Endothelial cell of umbilical vein (primary cell): ENCODE results near the gene H2AZ2. TPM values are rescaled to one million over a fixed set of nuclear protein-coding genes. Genes with fewer than 3 reads are reported as not detected.

Source experiments
- BruUV-seq: library from RNA; stranded (reverse); fragments of 400-500 nt; replicated peaks from 2 replicates; lab custom pipeline; 2021; lab: Mats Ljungman, UMichigan
- CTCF ChIA-PET: fragments of 300-600, 350-600 bp; sonication (Branson Sonifier 250); formaldehyde crosslinking; loops from one replicate; lab custom pipeline; 2021; ENCODE audit warnings: antibody characterized with exemption, inconsistent platforms; lab: Charles Lee
- POLR2A ChIA-PET: fragments of 300-600, 350-600 bp; sonication (Branson Sonifier 250); formaldehyde crosslinking; loops from one replicate; lab custom pipeline; 2021; ENCODE audit warnings: antibody characterized with exemption, inconsistent platforms; lab: Charles Lee
- DNase-seq: peaks from one replicate; pipeline ENCODE4 v3.0.0-alpha.2; 2011; ENCODE audit warnings: low read depth, low spot score
- FAIRE-seq: peaks from 2 replicates; lab custom pipeline; 2011; peaks lifted over from hg19 to GRCh38; lab: Jason Lieb, UNC
- H2AFZ ChIP-seq: 2 replicates; pipeline ENCODE4 v1.6.0; 2012; ENCODE audit warnings: low read depth, low read length, control low read depth, inconsistent platforms
- H3K27ac ChIP-seq: 2 replicates; pipeline ENCODE4 v1.5.1; 2011; ENCODE audit warnings: low read depth, mild to moderate bottlenecking, control low read depth, low read length, moderate library complexity; ENCODE audit not compliant: insufficient read depth
- H3K27me3 ChIP-seq, 2 experiments: 2 replicates each; pipeline versions ENCODE4 v1.6.0 to v1.6.1; 2011; ENCODE audit warnings: low read length in 2 of 2, mixed read lengths in 1 of 2; ENCODE audit not compliant: control insufficient read depth in 2 of 2, insufficient read depth in 2 of 2
- H3K36me3 ChIP-seq, 2 experiments: 2 replicates in 1 of 2; 3 replicates in 1 of 2; pipeline ENCODE4 v1.5.1; 2011; ENCODE audit warnings: low read length in 2 of 2, mild to moderate bottlenecking in 1 of 2, moderate library complexity in 1 of 2; ENCODE audit not compliant: control insufficient read depth in 2 of 2, insufficient read depth in 2 of 2; ENCODE audit errors: extremely low read depth in 1 of 2
- H3K4me1 ChIP-seq: 3 replicates; pipeline ENCODE4 v1.5.1; 2011; ENCODE audit warnings: mild to moderate bottlenecking, low read length; ENCODE audit not compliant: control insufficient read depth, insufficient read depth; ENCODE audit errors: extremely low read depth
- H3K4me2 ChIP-seq: 2 replicates; pipeline ENCODE4 v1.6.1; 2011; ENCODE audit warnings: low read length, control low read depth, mixed read lengths; ENCODE audit not compliant: insufficient read depth
- H3K4me3 ChIP-seq, 3 experiments: fragments of 200-600 bp in 1 of 3; sonication (generic), shearing (Covaris generic) in 1 of 3; replicated peaks in 1 of 3; 2 replicates each; pipeline ENCODE4 v1.5.1; 2011 to 2016; ENCODE audit warnings: control low read depth in 3 of 3, low read length in 3 of 3, mild to moderate bottlenecking in 2 of 3, inconsistent platforms in 1 of 3, low read depth in 1 of 3, moderate library complexity in 1 of 3; ENCODE audit not compliant: insufficient read depth in 1 of 3
- H3K79me2 ChIP-seq: 2 replicates; pipeline ENCODE4 v1.6.0; 2012; ENCODE audit warnings: low read length, inconsistent platforms; ENCODE audit not compliant: control insufficient read depth, insufficient read depth
- H3K9ac ChIP-seq: replicated peaks from 2 replicates; pipeline ENCODE3; 2011; ENCODE audit warnings: low read length, control low read depth; ENCODE audit not compliant: insufficient read depth; ENCODE audit errors: extremely low read depth
- H3K9me1 ChIP-seq: replicated peaks from 3 replicates; pipeline ENCODE4 v1.6.0; 2011; ENCODE audit warnings: mild to moderate bottlenecking, low read length; ENCODE audit not compliant: control insufficient read depth, insufficient read depth; ENCODE audit errors: extremely low read depth
- H3K9me3 ChIP-seq: replicated peaks from 2 replicates; pipeline ENCODE4 v1.5.1; 2012; ENCODE audit warnings: low read length, inconsistent platforms; ENCODE audit not compliant: control insufficient read depth, insufficient read depth
- H4K20me1 ChIP-seq: replicated peaks from 2 replicates; pipeline ENCODE3; 2011; ENCODE audit warnings: mild to moderate bottlenecking, low read length; ENCODE audit not compliant: control insufficient read depth, insufficient read depth; ENCODE audit errors: extremely low read depth
- EZH2 ChIP-seq: IDR thresholded peaks from 2 replicates; pipeline ENCODE4 v1.6.1; 2012; ENCODE audit warnings: borderline replicate concordance, low read depth, mild to moderate bottlenecking, moderate library complexity, low read length, inconsistent platforms; ENCODE audit not compliant: severe bottlenecking
- FOS ChIP-seq: IDR thresholded peaks from 2 replicates; pipeline ENCODE4 v1.6.1; 2011; ENCODE audit warnings: mild to moderate bottlenecking, low read length, moderate library complexity, borderline replicate concordance; ENCODE audit not compliant: insufficient read depth
- GATA2 ChIP-seq: IDR thresholded peaks from 2 replicates; pipeline ENCODE4 v1.7.0; 2011; ENCODE audit warnings: low read depth, mild to moderate bottlenecking, moderate library complexity, mixed read lengths, low read length; ENCODE audit not compliant: insufficient read length, insufficient read depth
- JUN ChIP-seq: IDR thresholded peaks from 2 replicates; pipeline ENCODE4 v1.6.1; 2011; ENCODE audit warnings: borderline replicate concordance, low read depth; ENCODE audit not compliant: insufficient read length, insufficient read depth
- MYC ChIP-seq: IDR thresholded peaks from one replicate; pipeline ENCODE4 v1.6.1; 2011; ENCODE audit warnings: mild to moderate bottlenecking, low read depth, low read length
- POLR2A ChIP-seq: IDR thresholded peaks from 2 replicates; pipeline ENCODE4 v1.6.1; 2012; ENCODE audit warnings: low read depth, mild to moderate bottlenecking, control low read depth, low read length
- POLR2AphosphoS5 ChIP-seq: IDR thresholded peaks from 2 replicates; pipeline ENCODE4 v1.6.1; 2012; ENCODE audit warnings: low read depth, mild to moderate bottlenecking, control low read depth, low read length, moderate library complexity; ENCODE audit not compliant: insufficient read depth
- dilution Hi-C: fragments of 300-500 bp; cut with MboI; formaldehyde crosslinking; loops from one replicate; pipeline ENCODE4 v1.15.0; 2019; ENCODE audit warnings: low sequenced_read_pairs; ENCODE audit not compliant: extremely low pct_ligation_motif_present
- intact Hi-C: fragments of 100-400 bp; cut with micrococcal nuclease; formaldehyde crosslinking; loops from one replicate; pipeline ENCODE4 v1.10.0; 2022
- polyA plus RNA-seq, 4 experiments: library from polyadenylated mRNA; depleted of rRNA in 3 of 4; stranded (reverse) in 3 of 4; unstranded in 1 of 4; fragments of >200 nt; gene quantifications; 2 replicates each; pipeline versions ENCODE4 v1.2.1 to v1.2.3, GENCODE V29; 2011 to 2012; ENCODE audit warnings: missing spikeins in 1 of 4
- total RNA-seq: library from RNA; stranded (reverse); gene quantifications from 2 replicates; pipeline ENCODE4 v1.2.3, GENCODE V29; 2021
- TF ChIP-seq, protein P1 (sequence below), 2 donors: IDR thresholded peaks; 1 replicate in 1 of 2; 2 replicates in 1 of 2; pipeline ENCODE4 v1.5.1; 2011; ENCODE audit warnings: low read length in 2 of 2, mild to moderate bottlenecking in 2 of 2, moderate library complexity in 2 of 2, control low read depth in 1 of 2, inconsistent platforms in 1 of 2, low read depth in 1 of 2; ENCODE audit not compliant: insufficient read depth in 1 of 2; ENCODE audit errors: extremely low read depth in 1 of 2
- TF ChIP-seq, protein P2 (sequence below): IDR thresholded peaks from 2 replicates; pipeline ENCODE4 v1.6.1; 2011; ENCODE audit not compliant: insufficient read depth, insufficient read length

The H2AZ2 gene
- total and polyA plus RNA-seq, 2 donors (not counting 3 experiments of a cell fraction or from before 2014, with no cell fraction given) = 225 to 232 TPM

DNA sequence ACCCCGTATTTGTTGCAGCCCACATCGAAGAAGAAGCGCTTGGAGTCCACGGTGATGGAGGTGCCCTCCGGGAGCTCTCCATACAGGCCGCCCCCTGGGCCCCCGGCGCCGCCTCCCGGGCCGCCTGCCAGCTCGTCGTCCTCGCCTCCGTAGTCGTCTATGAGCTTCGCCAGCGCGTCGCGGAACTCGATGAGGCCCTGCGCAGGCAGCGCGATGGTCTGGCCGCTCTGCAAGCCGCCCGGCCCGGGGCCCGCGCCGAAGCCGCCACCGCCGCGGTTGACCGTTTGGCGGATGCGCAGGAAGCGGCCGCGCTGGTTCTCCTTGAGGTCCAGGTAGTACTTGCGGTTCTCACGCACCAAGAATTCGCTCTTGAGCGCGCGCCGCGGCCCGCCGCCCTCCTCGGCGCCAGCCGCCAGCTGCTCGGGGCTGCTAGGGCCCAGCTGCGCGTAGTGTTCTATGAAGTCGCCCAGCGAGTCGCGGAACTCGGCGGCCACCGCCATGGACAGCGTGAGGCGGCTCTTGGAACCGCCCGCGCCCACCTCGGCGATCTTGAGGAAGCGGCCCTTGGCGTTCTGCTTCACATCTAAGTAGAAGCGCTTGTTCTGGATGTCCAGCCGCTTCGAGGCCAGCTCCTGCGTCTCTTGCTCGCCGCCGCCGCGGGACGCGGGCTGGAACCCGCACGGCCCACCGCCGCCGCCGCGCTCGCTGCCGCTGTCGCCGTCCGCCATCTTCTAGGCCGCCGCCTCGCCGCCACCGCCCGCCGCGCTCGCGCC, 36.9 kb upstream of the H2AZ2 start:
- Histone ChIP-seq H2AFZ (no peak overlapping the region), H3K4me3 (peak overlapping the region; percentile 30 to 78 (median 63)), H3K27me3 (no peaks in the 10 kb centered on the region), H3K9me3 (no peaks in the 10 kb centered on the region), H3K4me1 (peaks cover 49% of the 10 kb centered on the region), H3K4me2 (peak overlapping the region; percentile 89), H3K27ac (peak overlapping the region; percentile 87), H4K20me1 (peaks cover 10% of the 10 kb centered on the region), H3K79me2 (peaks cover 53% of the 10 kb centered on the region), H3K9ac (peak overlapping the region; percentile 93), H3K9me1 (no peaks in the 10 kb centered on the region), H3K36me3 (no peaks in the 10 kb centered on the region)
- FAIRE-seq (no peak), DNase-seq (peak; percentile 77)
- dilution Hi-C loops (no loop called here), intact Hi-C loops (loop anchor here (1.0 to 2.0 kb wide), 7 partner anchors 28 to 279 kb away; partner anchors contain the start of genes H2AZ2, OGDH, PPIA and TBRG4)
- TF ChIP-seq MYC = no peak
- peak; percentile 58 for TF ChIP-seq POLR2AphosphoS5
- ChIA-PET CTCF (interaction anchor here (0.6 to 2.6 kb wide), 4 partner anchors 28 to 115 kb away, joined by 3 to 20 read pairs (median 6); no protein-coding TSS in a partner anchor), POLR2A (interaction anchor here (0.8 to 1.7 kb wide), 4 partner anchors 10 to 115 kb away, joined by 3 to 7 read pairs (median 3); partner anchors contain the start of genes CCM2 and H2AZ2)
- TSS peak; percentile 1 for BruUV-seq

DNA sequence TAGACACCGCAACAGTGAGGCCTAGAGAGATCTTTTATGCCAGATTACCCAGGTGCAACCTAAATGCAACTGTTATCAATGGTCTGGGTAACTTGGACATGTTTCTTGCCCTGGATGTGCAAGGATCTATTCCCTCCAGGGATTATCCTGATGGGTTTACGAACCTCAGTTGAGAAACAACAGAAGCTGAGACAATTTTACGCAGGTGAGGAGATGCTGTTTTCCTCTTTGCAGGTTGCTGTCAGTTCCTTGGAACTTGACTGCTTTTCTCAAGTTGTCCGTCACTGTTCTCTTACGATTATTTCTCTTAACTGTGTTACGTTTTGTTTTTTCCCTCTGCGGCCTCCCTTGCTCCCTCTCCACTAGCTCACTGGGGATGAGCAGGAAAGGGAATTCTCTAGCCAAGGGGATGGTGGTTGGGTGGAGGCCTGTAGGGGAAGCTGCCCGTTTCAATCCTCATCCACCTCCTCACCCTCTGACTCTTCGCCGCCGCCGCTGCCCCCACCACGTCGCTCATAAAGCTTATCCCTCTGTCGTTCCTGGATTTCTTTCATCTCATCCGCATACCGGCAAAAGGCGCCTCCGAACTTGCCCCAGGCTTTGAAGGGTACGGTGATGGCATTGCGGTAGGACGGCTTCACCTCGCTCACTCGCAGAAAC, 36.2 kb upstream of the H2AZ2 start:
- BruUV-seq = no TSS peak
- Histone ChIP-seq H3K9ac (peak overlapping the region; percentile 93), H3K4me1 (peaks cover 49% of the 10 kb centered on the region), H4K20me1 (peaks cover 10% of the 10 kb centered on the region), H3K36me3 (no peaks in the 10 kb centered on the region), H3K9me3 (no peaks in the 10 kb centered on the region), H3K4me2 (peak overlapping the region; percentile 89), H3K4me3 (peak overlapping the region; percentile 30 to 78 (median 63)), H3K27ac (peak overlapping the region; percentile 87), H2AFZ (no peak overlapping the region), H3K9me1 (no peaks in the 10 kb centered on the region), H3K27me3 (no peaks in the 10 kb centered on the region), H3K79me2 (peaks cover 59% of the 10 kb centered on the region)
- FAIRE-seq (no peak), DNase-seq (no peak)
- intact Hi-C loops = loop anchor here (2.0 kb wide), 1 partner anchor 27 kb away; no protein-coding TSS in a partner anchor
- dilution Hi-C loops = no loop called here
- TF ChIP-seq GATA2 (no peak), POLR2AphosphoS5 (no peak), JUN (no peak), EZH2 (no peak), FOS (no peak), MYC (no peak), POLR2A (no peak)
- TF ChIP-seq, protein P1, sequence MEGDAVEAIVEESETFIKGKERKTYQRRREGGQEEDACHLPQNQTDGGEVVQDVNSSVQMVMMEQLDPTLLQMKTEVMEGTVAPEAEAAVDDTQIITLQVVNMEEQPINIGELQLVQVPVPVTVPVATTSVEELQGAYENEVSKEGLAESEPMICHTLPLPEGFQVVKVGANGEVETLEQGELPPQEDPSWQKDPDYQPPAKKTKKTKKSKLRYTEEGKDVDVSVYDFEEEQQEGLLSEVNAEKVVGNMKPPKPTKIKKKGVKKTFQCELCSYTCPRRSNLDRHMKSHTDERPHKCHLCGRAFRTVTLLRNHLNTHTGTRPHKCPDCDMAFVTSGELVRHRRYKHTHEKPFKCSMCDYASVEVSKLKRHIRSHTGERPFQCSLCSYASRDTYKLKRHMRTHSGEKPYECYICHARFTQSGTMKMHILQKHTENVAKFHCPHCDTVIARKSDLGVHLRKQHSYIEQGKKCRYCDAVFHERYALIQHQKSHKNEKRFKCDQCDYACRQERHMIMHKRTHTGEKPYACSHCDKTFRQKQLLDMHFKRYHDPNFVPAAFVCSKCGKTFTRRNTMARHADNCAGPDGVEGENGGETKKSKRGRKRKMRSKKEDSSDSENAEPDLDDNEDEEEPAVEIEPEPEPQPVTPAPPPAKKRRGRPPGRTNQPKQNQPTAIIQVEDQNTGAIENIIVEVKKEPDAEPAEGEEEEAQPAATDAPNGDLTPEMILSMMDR (IDR thresholded peaks at IDR 0.05; ENCODE audit: extremely low read depth in 1 of 2, insufficient read depth in 1 of 2, low read depth in 1 of 2, low read length in 2 of 2) = no peak
- TF ChIP-seq, protein P2, sequence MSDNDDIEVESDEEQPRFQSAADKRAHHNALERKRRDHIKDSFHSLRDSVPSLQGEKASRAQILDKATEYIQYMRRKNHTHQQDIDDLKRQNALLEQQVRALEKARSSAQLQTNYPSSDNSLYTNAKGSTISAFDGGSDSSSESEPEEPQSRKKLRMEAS = no peak
- ChIA-PET POLR2A (interaction anchor here (0.8 to 0.9 kb wide), 2 partner anchors 10 to 17 kb away, joined by 3 read pairs; no protein-coding TSS in a partner anchor), CTCF (interaction anchor here (1.5 to 2.6 kb wide), 2 partner anchors 27 to 37 kb away, joined by 5 to 20 read pairs; no protein-coding TSS in a partner anchor)
